Right lobe of liver (tissue), 4 donors: Measurements from ENCODE around the gene PMVK.

Source experiments
- CTCF ChIP-seq, 4 donors: fragments of 200-600 bp in 3 of 4; fragments of 450-650 bp in 1 of 4; IDR thresholded peaks; one replicate each; pipeline versions ENCODE4 v1.5.1 to v1.8.0; 2016 to 2022; ENCODE audit warnings: antibody characterized with exemption in 4 of 4, mild to moderate bottlenecking in 2 of 4
- POLR2A ChIP-seq: fragments of 450-650 bp; IDR thresholded peaks from one replicate; pipeline ENCODE4 v1.6.1; 2017; ENCODE audit warnings: antibody characterized with exemption, mild to moderate bottlenecking
- donor health status: DM: no; HTN: no; CAD: no.
- donor health status: DM: no; HTN: no; CAD: no.
- donor health status: DM: no; HTN: yes; CAD: no.

- TF ChIP-seq CTCF (IDR thresholded peaks at IDR 0.05) = no peak
- no peak for TF ChIP-seq POLR2A
Measured at GRCh38 chr1:154945962-154946850, 9.7 kb upstream of the PMVK start.
